SH-SY5Y (cell line): ENCODE measurements around the gene CELSR1.

Experiments used
- GATA2 ChIP-seq: IDR thresholded peaks from 2 replicates; pipeline ENCODE4 v1.6.1; 2011; ENCODE audit warnings: mild to moderate bottlenecking, low read depth, low read length
- GATA3 ChIP-seq: IDR thresholded peaks from 2 replicates; pipeline ENCODE4 v1.6.1; 2011; ENCODE audit warnings: low read depth, mild to moderate bottlenecking, low read length, moderate library complexity

GRCh38 chr22:46443850-46444389, 93.5 kb downstream of the CELSR1 start:
- TF ChIP-seq GATA2 (no peak), GATA3 (no peak)
